GM19035 (cell line): ENCODE results near the gene GRM4.

Experiments
- ATAC-seq: cut with Tn5 transposase; IDR thresholded peaks from one replicate; pipeline ENCODE4 v1.9.1; 2021; ENCODE audit not compliant: unreplicated experiment

GRM4 gene

DNA sequence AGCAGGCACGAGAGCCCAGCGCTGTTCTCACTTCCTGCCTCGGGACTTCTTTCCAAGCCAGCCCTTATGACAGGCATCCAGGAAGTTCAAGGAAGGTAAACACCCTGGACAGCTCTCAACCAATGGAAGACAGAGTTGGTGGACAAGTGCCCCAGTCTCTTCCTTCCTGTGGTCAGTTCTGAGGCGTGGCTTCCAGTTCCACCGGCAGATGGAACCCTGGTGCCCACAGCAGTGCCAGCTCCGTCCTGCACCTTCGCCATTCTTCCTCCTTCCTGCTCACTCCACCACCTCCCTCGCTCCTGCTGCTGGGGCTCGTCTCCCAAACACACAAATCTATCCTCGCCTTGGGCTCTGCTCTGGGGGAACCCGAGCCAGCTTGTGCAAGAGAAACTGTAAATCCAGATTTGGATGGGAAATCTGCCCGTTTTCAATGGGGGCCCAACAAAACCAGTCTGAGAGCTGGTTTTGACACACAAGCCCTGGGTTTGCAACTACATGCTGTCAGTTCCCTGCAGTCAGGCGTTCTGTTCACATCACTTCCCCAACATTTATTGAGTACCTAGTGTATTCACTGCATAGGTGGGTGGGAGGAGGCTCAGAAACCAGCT is 162.7 kb downstream of the GRM4 start:
- ATAC-seq, result no peak

DNA sequence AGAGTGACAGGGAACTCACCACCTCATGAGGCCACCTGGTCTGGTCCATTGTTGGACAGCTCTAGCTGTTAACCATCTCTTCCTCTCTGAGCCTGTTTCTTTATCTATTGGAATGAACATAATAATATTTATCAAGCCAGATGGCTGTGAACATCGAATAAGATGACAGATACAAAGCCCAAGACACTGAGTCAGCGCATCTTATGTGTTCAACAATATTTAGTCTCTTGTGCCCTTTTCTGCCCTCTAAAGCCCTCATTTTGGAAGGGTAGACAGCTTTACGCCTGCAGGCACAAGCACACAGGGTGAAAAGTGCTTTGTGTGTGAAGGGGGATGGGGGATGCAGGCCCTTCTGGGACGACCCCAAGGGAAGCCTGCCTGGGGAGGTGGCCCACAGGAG is 164.0 kb downstream of the GRM4 start:
- ATAC-seq, result no peak

DNA sequence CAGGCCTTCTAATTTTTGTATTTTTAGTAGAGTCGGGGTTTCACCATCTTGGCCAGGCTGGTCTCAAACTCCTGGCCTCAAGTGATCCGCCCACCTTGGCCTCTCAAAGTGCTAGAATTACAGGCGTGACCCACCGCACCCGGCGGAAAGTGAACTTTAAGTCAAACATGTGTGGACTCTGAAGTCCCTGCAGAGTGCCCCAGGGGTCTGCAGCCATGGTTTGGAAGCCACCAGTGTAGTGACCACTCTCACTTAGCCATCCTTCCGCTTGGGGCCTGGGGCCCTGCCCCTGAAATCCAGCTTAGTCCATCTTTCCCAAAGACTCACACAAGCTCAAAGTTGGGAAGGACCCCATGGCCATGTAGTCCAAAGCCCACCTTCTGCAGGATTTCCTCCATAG is 164.5 kb downstream of the GRM4 start:
- no peak for ATAC-seq

DNA sequence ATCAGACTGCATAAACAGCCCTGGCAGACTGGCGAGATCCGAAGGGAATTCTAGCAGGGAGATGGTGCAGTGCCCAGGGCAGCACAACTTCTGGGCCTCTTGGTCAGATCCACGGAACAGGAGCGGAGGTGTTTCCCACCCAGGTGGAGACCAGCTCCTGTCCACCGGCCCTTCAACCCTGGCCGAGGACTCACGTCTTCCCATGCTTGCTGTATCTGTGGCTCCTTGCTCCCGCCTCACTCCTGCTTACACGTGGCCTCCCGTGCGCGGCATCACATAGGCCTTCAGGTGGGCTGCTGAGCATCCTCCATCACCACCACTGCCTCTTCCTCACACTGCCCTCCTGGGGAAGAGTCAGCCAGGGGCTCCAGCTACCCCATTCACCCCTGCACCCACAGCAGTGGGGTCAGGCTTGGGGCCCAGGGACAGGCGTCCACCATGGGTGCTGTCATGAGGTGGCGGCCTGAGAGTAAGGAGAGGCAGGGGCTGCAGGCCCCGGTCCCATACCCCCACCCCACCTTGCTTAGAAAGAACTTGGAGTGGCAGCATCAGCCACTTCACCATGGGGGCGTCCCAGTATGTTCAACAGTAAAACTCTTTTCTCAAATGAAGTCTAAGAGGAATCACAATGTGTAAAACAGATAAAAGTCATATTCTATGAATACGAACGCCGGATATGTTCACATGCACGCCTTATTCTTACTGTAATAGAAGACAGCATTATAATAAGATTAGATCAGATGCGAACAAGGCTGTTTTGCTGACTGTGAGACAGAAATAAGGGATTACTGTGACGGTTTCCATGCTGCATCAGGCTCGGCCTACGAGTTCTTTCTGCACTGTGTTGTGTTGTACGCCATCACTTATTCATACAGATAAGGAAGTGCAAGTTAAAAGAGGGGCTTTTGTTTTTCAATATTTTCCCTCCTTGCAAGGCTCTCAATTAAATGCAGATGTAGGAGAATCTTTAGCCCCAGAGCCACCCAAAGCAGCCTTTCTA is 165.4 kb downstream of the GRM4 start:
- ATAC-seq, result no peak

DNA sequence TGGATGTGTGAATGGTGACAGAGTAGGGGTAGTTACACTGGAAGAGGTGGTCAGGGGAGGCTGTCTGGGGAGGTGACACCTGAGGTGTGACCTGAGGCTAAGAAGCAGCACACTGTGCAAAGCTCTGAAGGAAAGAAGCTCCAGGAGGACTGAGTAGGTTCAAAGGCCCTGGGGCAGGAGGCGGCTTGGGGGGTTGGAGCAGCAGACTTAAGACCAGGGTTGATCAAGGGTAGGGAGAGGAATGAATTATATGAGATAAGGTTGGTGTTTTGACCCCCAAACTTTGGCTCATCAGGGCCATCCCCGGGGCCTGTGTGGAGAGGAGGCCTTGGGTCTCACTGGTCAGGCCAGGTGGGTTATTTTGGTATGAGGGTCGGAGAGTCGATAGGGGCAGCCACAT is 166.1 kb downstream of the GRM4 start:
- no peak for ATAC-seq

DNA sequence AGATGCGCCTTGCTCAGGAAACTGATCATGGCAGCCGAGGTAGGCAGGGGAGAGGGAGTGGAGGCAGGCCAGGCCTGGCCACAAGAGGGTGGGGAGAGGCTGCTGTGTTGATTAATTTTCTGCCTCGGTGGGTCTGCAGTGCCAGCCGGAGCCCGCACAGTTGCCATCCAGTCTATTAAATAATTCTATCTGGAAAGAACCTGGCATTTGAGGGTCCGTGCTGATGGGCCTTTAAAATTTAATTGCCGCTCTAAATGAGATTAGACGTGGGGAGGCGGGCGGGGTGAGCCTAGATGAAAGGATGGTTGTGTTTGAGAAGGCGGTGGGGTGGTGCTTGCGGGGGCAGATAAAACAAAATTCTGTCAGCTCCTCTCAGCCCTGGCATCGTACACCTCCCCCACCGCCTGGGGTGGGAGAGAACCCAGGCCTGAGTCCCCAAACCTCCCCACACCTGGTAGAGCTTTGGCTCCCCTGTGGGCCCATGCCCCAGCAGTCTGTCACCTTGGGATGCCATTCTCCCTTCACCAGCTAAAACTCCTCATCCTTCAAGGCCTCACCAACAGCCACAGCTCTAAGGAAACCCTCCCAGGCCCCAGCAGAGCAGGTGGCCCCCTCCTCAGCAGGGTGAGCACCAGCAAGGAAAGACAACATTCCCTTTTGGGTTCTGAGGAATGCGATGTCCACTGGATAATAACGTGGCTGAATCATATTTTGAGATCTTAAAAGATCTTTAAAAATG is 167.3 kb downstream of the GRM4 start:
- no peak for ATAC-seq

DNA sequence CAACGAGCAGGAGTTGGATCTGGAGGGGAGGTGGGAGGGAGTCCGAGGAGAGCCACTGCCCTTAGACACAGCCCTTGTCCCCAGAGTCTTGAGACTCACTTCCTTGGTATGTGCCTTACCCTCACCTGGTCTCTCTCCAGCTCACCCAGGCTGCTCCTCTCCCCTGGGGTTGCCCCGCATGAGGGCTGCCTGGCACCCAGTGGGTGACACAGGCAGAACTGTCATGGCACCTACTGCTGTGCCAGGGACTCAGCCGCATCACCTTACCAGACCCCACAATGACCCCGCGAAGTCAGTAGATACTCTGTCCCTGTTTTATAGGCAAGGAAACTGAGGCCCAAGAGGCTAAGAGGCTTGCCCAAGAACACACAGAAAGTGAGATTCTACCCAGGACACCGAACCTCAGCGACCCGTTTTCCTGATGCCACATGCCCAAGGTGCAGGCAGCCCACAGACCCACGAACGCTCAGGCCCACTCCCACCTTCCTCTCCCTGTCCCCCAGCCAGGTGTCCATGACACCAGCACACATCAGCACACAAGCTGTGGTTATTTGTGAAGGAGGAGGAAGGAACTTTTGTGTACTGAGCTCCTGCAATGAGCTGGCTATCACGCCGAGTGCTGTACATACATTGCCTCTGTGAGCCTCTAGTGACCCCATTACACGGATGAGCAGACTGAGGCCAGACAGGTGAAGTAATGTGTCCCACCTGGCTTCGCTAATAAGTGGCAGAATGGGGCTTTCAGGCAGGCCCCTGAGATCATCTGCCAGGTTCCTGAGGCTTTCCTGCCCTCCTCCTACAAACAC is 168.1 kb downstream of the GRM4 start:
- no peak for ATAC-seq

DNA sequence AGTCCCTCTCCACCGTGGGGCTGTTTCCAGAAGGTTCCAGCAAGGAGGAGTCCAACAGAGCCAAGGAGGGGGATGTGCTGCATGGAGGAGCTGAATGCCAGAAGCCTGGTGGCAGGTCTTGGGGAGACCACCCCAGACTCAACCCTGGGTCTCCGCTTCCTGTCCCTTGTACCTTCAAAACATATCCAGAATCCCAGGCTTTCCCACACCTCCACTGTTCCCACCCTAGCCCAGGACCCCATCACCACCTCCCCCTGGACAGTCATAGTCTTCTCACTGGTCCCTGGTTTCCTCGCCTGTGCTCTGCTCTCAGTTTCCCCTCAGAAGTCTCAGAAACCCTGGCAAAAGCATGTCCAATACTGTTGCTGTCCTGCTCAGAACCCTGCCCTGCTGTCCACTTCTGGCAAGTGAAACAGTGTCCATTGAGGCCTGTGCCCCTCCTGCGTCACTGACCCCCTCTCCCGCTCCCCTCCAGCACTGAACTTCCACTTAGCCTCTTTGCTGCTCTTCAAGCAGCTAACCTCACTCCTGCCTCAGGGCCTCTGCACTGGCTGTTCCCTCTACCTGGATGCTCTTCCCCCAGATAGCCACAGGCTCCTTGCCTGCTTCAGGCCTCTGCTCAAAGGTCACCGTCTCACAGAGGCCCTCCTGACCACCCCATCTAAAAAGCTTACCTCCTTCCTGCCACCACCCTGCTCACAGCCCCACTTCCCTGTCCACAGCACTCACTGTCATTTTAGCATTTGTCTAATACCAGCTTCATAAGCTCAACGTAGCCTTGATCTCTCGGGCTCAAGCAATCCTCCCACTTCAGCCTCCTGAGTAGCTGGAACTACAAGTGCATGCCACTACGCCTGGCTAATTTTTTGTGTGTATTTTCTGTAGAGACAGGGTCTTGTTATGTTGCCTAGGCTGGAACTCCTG is 169.2 kb downstream of the GRM4 start:
- ATAC-seq, result no peak

DNA sequence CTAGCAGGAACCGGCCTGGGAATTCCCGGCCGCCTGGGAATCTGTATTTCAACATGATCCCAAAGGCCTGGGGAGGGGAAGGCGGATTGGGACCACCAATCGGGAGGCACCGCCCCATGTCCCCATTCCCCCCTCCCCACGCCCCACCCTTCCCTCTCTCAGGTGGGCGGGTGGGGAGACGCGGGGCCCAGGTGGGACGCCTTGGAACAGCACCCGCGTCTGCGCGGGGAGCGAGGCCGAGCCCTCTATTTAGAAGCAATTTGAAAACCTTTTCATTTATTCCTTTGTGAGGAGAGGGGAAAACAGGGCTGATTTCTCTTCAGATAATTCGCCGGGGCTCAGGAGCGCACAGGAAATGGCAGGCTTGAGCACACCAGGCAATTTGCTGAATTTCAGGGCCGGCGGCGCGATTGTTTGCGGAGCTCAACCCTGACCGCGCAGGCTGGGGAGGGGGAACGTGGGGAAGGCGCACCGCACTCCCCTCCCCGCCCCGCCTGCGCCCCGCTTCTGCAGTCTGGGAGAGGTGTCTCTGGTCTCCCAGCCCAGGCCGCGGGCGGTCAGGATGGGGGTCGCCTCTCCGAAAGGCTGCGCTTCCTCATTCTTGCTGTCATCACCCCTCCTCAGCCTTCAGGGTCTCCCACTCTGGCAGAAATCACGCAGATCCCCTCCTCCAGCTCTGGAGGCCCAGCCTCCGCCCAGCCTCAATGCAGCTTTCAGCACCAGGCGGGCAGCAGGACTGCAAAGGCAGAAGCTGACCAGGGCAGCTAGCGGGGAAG is 170.0 kb downstream of the GRM4 start:
- no peak for ATAC-seq

DNA sequence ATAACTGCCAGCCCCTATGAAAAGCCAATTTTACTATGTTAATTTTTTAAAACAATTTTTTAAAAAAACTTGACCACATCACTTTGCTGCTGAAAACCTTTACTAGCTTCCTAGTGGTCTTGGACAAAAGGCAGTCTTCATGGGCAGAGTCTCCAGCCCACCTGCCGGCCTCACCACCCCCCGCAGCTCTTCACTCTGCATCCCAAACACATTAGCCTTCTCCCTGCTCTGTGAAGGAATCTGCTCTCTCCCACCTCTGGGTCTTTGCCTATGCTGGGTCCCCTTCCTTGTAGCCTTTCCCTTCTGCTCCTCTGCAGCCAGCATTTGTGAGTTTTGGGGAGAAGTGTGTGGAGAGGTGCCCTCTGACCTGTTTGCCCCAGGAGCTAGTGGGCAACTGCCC is 171.4 kb downstream of the GRM4 start:
- no peak for ATAC-seq

DNA sequence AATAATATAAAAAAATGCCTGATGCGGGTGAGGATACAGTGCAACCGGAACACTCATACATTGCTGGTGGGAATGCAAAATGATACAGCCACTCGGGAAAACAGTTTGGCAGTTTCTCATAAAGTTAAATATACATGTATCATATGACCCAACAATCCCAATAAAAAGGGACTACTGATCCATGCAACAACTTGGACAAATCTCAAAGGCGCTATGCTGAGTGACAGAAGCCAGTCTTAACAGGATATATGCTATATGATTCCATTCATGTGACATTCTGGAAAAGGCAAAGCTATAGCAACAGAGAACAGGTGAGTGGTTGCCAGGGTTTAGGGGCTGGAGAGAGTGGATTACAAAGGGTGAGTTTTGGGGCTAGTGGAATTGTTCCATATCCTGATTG is 171.9 kb downstream of the GRM4 start:
- no peak for ATAC-seq

DNA sequence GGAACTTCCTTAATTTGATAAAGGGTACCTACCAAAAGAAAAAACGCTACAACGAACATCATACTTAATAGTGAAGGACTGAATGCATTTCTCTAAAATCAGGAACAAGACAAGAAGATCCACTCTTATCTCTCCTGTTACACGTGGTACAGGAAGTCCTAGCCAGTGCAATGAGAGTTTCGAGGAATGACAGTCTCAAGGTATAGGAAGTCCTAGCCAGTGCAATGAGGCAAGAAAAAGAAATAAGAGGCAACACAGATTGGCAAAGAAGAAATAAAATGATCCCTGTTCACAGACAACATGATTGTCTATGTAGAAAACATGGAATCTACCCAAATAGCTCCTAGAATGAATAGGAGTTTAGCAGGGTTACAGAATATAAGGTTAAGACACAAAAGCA is 174.3 kb downstream of the GRM4 start:
- ATAC-seq, result no peak
